GM12801 (cell line): ENCODE results near the gene KLHL13.

Experiments used
- CTCF ChIP-seq: IDR thresholded peaks from one replicate; pipeline ENCODE4 v1.5.1; 2011; ENCODE audit warnings: control low read depth; ENCODE audit not compliant: insufficient read length; ENCODE audit errors: extremely low read depth

Gene KLHL13

GRCh38 chrX:118143578-118143977 lies 27.0 kb upstream of the KLHL13 start:
- no peak for TF ChIP-seq CTCF

GRCh38 chrX:118131336-118131735 lies 14.7 kb upstream of the KLHL13 start:
- no peak for TF ChIP-seq CTCF

GRCh38 chrX:118129681-118130080 lies 13.1 kb upstream of the KLHL13 start:
- TF ChIP-seq CTCF: no peak

GRCh38 chrX:118128724-118129123 lies 12.1 kb upstream of the KLHL13 start:
- no peak for TF ChIP-seq CTCF

GRCh38 chrX:118126286-118126685 lies 9.7 kb upstream of the KLHL13 start:
- TF ChIP-seq CTCF: no peak

GRCh38 chrX:118117741-118118140 lies 1.1 kb upstream of the KLHL13 start:
- no peak for TF ChIP-seq CTCF

- TF ChIP-seq CTCF: no peak
These were observed 477 bp downstream of the KLHL13 start for GRCh38 chrX:118115953-118116712.
